ENCODE results near the gene TSPAN9. TPM values are rescaled to one million over a fixed set of nuclear protein-coding genes. Genes with fewer than 3 reads are reported as not detected.

The TSPAN9 gene
- total RNA-seq, 3 donors from 2014 or later, result 4.7 to 28.4 (median 8.5) TPM

- Histone ChIP-seq H3K9me3 (no peaks in the 10 kb centered on the region), H3K4me1 (ENCODE audit: low read depth) (no peaks in the 10 kb centered on the region), H3K36me3 (ENCODE audit: low read depth) (no peaks in the 10 kb centered on the region), H3K4me3 (no peak overlapping the region)
- intact Hi-C loops (cut with DNase I, micrococcal nuclease), result loop anchor here in 1 of 2 donors (10.0 kb wide), 1 partner anchor 512 kb away; no protein-coding TSS in a partner anchor
- no peak for TF ChIP-seq CTCF (IDR thresholded peaks at IDR 0.05)
- no peak for ATAC-seq
- DNase-seq, result no peak
Observed at GRCh38 chr12:3292677-3293412, 215.7 kb downstream of the TSPAN9 start.

- H3K4me3 ChIP-seq, result no peak overlapping the region
- DNase-seq (no peak), ATAC-seq (no peak)
- H3K4me1 ChIP-seq (ENCODE audit: low read depth), result no peaks in the 10 kb centered on the region
- no peaks in the 10 kb centered on the region for H3K9me3 ChIP-seq
- TF ChIP-seq CTCF (IDR thresholded peaks at IDR 0.05), result no peak
- no peaks in the 10 kb centered on the region for H3K36me3 ChIP-seq (ENCODE audit: low read depth)
- intact Hi-C loops (cut with DNase I, micrococcal nuclease), result loop anchor here in 1 of 2 donors (10.0 kb wide), 1 partner anchor 511 kb away; no protein-coding TSS in a partner anchor
Observed at GRCh38 chr12:3293446-3294161, 216.4 kb downstream of the TSPAN9 start.

GRCh38 chr12:3294481-3294911 is 217.3 kb downstream of the TSPAN9 start:
- no peaks in the 10 kb centered on the region for H3K36me3 ChIP-seq (ENCODE audit: low read depth)
- H3K9me3 ChIP-seq, result no peaks in the 10 kb centered on the region
- no peaks in the 10 kb centered on the region for H3K4me1 ChIP-seq (ENCODE audit: low read depth)
- DNase-seq (no peak), ATAC-seq (no peak)
- TF ChIP-seq CTCF (IDR thresholded peaks at IDR 0.05), result no peak
- H3K4me3 ChIP-seq, result no peak overlapping the region
- intact Hi-C loops (cut with DNase I, micrococcal nuclease), result loop anchor here in 1 of 2 donors (10.0 kb wide), 1 partner anchor 510 kb away; no protein-coding TSS in a partner anchor

- no peak for DNase-seq
- no peak for ATAC-seq
- no peaks in the 10 kb centered on the region for H3K4me1 ChIP-seq (ENCODE audit: low read depth)
- no peaks in the 10 kb centered on the region for H3K36me3 ChIP-seq (ENCODE audit: low read depth)
- no peak overlapping the region for H3K4me3 ChIP-seq
- TF ChIP-seq CTCF (IDR thresholded peaks at IDR 0.05), result no peak
- H3K9me3 ChIP-seq, result no peaks in the 10 kb centered on the region
- intact Hi-C loops (cut with DNase I, micrococcal nuclease), result loop anchor here in 1 of 2 donors (10.0 kb wide), 1 partner anchor 510 kb away; no protein-coding TSS in a partner anchor
Observed at GRCh38 chr12:3295225-3295624, 218.0 kb downstream of the TSPAN9 start.

GRCh38 chr12:3295646-3296408 is 218.6 kb downstream of the TSPAN9 start:
- no peak for ATAC-seq
- Histone ChIP-seq H3K36me3 (ENCODE audit: low read depth) (no peaks in the 10 kb centered on the region), H3K9me3 (no peaks in the 10 kb centered on the region), H3K4me3 (no peak overlapping the region), H3K4me1 (ENCODE audit: low read depth) (no peaks in the 10 kb centered on the region)
- intact Hi-C loops (cut with DNase I, micrococcal nuclease), result loop anchor here in 1 of 2 donors (10.0 kb wide), 1 partner anchor 509 kb away; no protein-coding TSS in a partner anchor
- DNase-seq, result peak in 1 of 3 donors; percentile 12
- TF ChIP-seq CTCF (IDR thresholded peaks at IDR 0.05), result no peak

Measured in mucosa of descending colon (tissue), 3 donors.